IPS-NIHi7 (cell line): ENCODE results near the gene RTF1.
A peak's percentile ranks its signal among the peaks of the same experiment; 100 is the strongest.
"Not testable (repeated sequence)": the region's sequence is repeated elsewhere in the genome, so short reads cannot be mapped to it uniquely, and the experiment has no call there.

ENCODE experiments used
- DNase-seq: peaks from one replicate; pipeline ENCODE4 v3.0.0; 2012; ENCODE audit warnings: mixed read lengths; ENCODE audit errors: extremely low spot score

RTF1 gene

GRCh38 chr15:41416742-41417417 is at the start of gene RTF1:
RTF1 (plus strand) TSS chr15:41417095; CDS start chr15:41417116, 21 bp downstream.
- peak; percentile 98 for DNase-seq

- DNase-seq: no peak
Measured at GRCh38 chr15:41367418-41367817, 49.5 kb upstream of the RTF1 start.

- no peak for DNase-seq
Measured at GRCh38 chr15:41377978-41378377, 38.9 kb upstream of the RTF1 start.

GRCh38 chr15:41383974-41384749 is 32.7 kb upstream of the RTF1 start:
- not testable (repeated sequence) for DNase-seq

GRCh38 chr15:41387646-41388045 is 29.2 kb upstream of the RTF1 start:
- no peak for DNase-seq

GRCh38 chr15:41392659-41393058 is 24.2 kb upstream of the RTF1 start:
- DNase-seq: no peak

- DNase-seq: no peak
Measured at GRCh38 chr15:41394924-41395323, 22.0 kb upstream of the RTF1 start.

GRCh38 chr15:41396111-41396510 is 20.8 kb upstream of the RTF1 start:
- no peak for DNase-seq

GRCh38 chr15:41401904-41402267 is 15.0 kb upstream of the RTF1 start:
- no peak for DNase-seq

- DNase-seq: no peak
Measured at GRCh38 chr15:41407341-41407740, 9.6 kb upstream of the RTF1 start.

GRCh38 chr15:41408234-41408641 is 8.7 kb upstream of the RTF1 start:
- no peak for DNase-seq

- DNase-seq: no peak
Measured at GRCh38 chr15:41411031-41411430, 5.9 kb upstream of the RTF1 start.

GRCh38 chr15:41411441-41411840 is 5.5 kb upstream of the RTF1 start:
- DNase-seq: no peak

- DNase-seq: no peak
Measured at GRCh38 chr15:41416128-41416741, 660 bp upstream of the RTF1 start.

GRCh38 chr15:41417418-41418195 is 712 bp downstream of the RTF1 start:
- DNase-seq: peak; percentile 60

GRCh38 chr15:41423979-41424659 is 7.2 kb downstream of the RTF1 start:
- DNase-seq: no peak

GRCh38 chr15:41424809-41425208 is 7.9 kb downstream of the RTF1 start:
- no peak for DNase-seq

GRCh38 chr15:41425907-41426306 is 9.0 kb downstream of the RTF1 start:
- not testable (repeated sequence) for DNase-seq

- DNase-seq: no peak
Measured at GRCh38 chr15:41429003-41429890, 12.4 kb downstream of the RTF1 start.

GRCh38 chr15:41435037-41435786 is 18.3 kb downstream of the RTF1 start:
- no peak for DNase-seq
